Pons (tissue), 1 donor: ENCODE data around the gene FIBP.

Experiments
- DNase-seq: peaks from one replicate; pipeline ENCODE4 v3.0.0-alpha.2; 2016; ENCODE audit warnings: low spot score

The FIBP gene

DNA sequence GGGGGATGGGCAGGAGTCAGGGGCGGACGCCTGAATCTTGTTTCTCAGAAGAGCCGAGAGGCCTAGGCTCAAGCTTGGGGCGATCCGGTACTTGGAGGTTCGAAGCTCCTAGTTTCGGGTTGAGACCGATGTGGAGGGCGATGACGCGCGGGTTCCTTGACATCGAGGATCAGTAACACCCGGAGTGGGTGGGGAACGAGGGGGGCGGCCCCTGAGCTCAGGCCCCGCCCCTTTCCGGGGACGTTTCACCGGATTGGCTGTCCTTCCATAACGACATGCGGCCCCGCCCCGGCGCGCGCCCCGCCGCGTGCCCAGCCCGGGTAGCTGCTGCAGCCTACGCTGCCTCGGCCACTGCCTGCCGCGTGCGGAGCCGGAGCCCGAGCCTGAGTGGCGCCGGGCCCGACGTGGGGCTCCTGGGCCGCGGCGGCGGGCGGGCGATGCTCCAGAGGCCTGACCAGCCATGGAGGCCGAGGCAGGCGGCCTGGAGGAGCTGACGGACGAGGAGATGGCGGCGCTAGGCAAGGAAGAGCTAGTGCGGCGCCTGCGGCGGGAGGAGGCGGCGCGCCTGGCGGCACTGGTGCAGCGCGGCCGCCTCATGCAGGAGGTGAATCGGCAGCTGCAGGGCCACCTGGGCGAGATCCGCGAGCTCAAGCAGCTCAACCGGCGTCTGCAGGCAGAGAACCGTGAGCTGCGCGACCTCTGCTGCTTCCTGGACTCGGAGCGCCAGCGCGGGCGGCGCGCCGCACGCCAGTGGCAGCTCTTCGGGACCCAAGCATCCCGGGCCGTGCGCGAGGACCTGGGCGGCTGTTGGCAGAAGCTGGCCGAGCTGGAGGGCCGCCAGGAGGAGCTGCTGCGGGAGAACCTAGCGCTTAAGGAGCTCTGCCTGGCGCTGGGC is 2.3 kb upstream of the FIBP start, which contains the start of gene CCDC85B:
Gene CCDC85B, plus strand, starts transcription at position 350 of the 895 bp plus-strand sequence. Its CDS starts 111 bp downstream, at position 461.
- DNase-seq: peak; percentile 98

DNA sequence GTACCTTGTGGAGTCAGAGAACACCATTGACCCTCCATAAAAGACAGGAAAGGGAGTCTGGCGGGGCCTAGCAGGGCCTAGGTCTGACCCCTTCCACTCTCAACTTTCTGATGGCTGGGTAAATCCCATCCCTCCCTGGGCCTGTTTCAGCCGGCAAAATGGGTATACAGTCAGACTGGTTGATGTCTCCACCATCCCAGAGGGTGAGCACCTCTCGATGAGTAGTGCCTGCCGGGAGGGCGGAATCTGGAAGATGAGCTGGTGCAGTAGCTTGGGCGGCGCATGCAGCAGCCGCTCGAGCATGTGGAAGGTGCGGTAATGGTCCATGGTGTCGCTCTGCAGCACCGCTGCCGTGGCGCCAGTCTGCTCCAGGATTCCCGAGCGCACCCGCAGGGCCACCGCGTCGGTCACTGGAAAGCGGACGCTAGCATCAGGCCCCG is 528 bp downstream of the FIBP start:
- DNase-seq: no peak

DNA sequence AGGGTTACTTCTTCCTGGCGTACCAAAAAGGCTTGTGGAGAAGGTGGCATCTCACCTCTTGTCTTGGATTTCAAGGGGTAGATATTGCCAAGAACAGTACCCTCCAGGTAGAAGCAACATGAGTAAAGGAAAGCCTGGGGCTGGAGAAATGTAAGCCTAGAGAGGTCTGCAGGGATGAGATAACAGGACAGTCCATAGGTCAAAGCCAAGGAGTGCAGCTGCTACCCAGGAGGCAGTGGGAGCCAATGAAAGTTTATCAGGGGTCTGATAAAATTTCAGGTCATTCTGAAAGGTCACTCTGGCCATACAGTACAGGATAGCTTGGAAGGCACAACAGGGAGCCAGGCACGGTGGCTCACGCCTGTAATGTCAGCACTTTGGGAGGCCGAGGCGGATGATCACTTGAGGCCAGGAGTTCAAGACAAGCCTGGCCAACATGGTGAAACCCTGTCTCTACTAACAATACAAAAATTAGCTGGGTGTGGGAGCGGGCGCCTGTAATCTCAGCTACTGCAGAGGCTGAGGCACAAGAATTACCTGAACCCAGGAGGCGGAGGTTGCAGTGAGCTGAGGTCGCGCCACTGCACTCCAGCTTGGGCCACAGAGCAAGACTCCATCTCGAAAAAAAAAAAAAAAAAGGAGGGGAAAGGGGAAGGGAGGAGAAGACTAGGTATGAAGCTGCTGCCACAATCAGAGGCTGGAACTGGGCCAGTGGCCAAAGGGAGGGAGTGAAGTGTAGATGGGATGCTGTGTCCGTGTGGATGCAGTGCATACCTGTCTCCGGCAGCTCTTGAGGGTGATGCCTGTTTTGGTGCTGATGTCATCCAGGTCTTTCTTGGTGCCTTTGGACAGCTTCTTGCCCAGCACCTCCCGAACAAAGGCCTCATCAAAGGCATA is 1.2 kb downstream of the FIBP start:
- DNase-seq: no peak

DNA sequence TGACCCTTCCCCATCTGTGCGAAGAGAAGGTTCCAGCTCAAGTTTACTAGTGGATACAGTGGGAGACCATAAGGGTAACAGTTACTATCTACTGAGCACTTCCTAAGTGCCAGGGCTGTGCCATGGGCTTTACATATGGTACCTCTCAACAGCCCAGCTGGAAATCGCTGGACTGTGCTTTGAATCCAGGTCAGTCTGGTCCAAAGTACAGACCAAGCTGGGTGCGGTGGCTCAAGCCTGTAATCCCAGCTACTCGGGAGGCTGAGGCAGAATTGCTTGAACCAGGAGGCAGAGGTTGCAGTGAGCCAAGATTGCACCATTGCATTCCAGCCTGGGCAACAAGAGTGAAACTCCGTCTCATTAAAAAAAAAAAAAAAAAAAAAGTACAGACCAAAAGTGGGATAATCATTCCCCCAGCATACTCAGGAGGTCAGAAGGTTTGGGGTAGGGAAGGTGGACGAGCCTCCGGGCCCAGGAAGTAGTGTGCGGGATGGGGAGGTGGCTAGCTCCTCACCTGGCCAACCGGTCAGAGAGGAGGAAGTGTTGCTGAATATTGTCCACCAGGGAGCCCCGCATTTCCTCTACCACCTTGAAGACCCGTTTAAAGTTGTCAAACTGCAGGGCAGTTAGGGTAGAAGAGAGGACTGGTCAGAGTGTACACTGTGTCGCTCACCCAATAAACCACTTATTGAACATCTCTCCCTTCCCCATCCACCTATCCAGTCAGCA is 2.3 kb downstream of the FIBP start:
- no peak for DNase-seq

DNA sequence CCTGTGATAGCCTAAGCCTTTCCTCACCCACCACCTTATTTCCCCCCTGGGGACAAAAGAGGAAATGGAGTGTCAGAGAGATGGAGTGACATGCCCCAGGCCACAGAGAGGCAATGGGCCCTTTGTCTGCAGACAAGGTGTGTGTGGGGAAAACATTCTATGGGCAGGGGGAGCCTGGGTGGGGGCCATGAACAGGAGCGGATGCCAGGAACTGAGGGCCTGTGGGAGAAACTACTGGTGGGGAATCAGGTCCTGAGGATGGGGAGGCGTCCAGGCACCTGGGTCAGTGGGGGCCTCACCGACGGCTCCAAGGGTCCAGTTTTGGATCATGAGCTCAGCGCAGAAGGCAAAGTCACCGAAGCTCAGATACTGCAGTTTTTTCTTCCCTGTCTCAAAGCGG is 3.0 kb downstream of the FIBP start:
- DNase-seq: no peak

DNA sequence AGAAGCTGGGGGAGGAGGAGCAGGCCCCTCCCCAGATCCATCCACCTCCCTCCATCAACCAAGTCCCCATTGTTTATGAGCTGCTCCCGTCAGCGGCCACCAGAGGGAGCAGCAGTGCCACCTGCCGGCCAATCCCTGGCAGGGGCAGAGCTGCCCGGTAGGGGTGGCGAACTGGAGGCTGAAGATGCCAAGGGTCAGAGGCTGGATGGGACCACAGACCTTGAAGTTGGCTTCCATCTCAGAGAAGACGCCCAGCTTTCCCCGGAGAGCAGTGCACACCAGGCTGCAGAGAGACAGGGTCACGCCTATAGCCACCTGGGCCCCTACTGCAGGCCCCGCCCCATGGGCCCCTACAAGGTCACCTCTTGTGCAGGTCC is 3.6 kb downstream of the FIBP start:
- DNase-seq: peak; percentile 73

DNA sequence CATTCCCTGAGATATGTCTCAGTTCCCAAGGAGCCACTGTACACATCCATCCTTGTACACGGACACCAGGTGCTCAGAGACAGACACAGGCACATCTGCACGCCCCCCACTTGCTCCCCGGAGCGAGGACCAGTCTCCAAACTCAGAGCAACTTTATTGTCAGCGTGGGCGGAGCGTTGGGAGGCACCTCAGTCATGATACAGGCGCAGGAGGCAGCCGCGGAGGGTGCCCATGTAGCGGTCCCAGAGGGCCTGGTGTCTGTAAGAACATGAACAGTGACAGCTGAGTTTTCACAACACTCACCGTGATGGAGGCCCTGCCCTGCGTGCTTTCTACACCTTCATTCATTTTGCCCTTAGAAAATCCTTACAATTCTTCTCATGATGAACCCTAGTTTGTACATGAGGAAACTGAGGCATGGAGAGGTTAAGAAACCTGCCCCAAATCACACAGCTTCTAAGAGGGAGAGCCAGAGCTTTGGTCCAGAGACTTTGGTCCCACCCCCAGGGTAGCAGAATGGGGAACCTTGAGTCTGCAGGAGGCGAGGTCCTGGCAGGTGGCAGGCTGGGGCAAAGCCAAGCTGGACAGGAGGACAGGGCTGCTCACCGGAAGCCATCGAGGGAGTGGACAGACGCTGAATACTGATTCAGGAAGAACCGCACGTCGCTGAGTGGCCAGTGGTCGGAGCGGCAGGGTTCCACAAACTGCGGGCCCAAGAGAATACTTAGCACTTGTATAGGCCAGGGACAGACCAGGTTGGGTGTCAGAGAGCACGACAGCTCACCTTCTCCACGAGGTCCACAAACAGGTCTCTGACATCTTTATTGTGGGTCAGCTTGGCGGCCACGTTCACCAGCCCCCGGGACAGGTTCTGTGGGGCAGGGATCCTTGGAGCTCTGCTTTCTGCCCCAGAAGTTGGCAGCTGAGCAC is 4.2 kb downstream of the FIBP start:
- no peak for DNase-seq

DNA sequence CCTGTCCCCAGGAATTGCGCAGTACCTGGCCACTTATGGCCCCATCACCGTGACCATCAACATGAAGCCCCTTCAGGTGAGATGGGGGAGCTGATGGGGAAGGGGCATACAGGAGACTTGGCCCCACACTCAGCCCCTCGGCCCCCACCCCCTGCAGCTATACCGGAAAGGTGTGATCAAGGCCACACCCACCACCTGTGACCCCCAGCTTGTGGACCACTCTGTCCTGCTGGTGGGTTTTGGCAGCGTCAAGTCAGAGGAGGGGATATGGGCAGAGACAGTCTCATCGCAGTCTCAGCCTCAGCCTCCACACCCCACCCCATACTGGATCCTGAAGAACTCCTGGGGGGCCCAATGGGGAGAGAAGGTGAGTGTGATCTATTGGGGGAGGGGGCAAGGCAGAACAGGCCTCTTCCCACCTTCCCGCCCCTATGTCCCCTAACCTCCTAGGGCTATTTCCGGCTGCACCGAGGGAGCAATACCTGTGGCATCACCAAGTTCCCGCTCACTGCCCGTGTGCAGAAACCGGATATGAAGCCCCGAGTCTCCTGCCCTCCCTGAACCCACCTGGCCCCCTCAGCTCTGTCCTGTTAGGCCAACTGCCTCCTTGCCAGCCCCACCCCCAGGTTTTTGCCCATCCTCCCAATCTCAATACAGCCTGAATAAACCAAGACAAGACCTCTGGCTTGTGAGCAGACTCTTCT is 5.1 kb downstream of the FIBP start:
- no peak for DNase-seq

DNA sequence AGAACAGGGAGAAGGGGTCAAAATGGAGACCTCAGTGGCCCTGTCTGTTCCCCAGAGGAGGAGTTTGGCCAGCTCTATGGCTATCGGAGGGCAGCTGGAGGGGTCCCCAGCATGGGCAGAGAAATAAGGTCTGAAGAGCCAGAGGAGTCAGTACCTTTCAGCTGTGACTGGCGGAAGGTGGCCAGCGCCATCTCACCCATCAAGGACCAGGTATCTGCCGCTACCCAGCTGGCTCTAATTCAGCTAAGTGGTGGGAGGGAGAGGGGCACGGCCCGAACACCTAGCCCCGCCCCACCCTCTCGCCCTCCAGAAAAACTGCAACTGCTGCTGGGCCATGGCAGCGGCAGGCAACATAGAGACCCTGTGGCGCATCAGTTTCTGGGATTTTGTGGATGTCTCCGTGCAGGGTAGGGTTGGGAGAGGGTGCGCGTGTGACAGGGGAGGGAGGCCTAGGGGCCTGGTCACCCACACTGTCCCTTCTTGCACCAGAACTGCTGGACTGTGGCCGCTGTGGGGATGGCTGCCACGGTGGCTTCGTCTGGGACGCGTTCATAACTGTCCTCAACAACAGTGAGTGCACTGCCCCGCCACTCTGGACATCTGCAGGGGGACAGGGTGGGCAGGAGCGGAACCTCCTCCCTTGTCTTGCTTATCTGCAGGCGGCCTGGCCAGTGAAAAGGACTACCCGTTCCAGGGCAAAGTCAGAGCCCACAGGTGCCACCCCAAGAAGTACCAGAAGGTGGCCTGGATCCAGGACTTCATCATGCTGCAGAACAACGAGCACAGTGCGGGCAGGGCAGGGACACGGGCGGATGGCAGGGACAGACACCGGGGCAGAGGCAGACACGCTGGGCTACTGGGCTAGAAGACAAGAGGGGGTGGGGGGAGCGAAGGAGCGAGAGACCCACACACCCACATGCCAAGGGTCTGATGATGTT is 5.9 kb downstream of the FIBP start:
- no peak for DNase-seq

DNA sequence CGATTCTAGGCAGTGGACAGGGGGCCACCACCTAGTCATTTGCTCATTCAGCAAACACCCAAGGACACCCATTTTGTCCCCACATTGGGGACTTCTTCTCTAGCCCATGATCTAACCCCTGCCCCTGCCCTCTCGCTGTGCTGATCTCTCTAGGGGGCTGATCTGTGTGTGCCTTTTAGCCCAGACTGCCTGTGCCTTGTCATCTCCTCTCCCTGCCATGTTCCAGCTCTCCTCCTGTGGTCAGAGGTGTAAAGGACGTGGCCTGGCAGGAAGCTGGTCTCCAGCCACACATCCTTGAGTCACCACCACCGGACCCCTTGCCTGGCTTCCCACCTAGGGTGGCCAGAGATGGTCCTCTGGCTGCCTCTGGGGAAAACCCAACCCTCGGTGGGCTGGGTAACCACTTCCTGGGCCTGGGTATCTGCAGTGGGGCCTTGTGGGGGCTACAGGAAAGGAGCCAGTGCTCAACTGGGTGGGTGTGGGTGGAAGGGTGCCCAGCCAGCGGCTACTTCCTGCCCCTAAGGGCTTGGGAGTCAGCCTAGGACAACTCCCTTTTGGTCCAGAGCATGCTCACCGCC is 7.3 kb downstream of the FIBP start:
- no peak for DNase-seq

DNA sequence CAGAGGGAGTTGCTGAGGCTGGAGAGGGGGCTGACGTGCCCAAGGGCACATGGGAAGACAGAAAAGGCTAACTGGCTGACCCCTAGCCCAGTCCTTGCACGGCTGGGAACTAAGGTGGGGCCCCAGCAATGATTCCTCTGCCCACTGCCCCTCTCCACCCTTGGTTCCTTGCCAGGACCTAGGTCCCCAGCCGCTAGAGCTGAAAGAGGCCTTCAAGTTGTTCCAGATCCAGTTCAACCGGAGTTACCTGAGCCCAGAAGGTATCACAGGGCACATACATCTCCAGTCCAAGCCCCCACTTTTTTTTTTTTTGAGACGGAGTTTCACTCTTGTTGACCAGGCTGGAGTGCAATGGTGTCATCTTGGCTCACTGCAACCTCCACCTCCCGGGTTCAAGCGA is 8.2 kb downstream of the FIBP start:
- no peak for DNase-seq

DNA sequence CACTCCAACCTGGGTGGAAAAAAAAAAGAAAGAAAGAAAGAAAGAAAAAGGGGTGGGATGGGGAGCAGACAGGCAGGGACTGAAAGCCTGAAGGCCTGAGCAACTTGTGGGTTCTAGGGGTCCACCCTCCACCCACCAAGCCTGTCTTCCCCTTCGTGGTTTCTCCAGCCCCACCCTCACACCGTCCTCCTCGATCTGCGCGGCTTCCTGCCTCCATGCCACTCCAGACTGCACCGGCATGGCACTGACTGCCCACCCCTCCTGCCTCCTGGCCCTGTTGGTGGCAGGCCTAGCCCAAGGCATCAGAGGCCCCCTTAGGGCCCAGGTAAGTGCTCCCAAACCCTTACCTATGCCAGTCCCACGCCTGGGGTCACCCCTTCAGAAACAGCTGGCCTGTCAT is 8.7 kb downstream of the FIBP start, which contains the start of gene CTSW:
Gene CTSW, plus strand, starts transcription at position 221 of the 400 bp plus-strand sequence. Its CDS starts 18 bp downstream, at position 239.
- DNase-seq: no peak

DNA sequence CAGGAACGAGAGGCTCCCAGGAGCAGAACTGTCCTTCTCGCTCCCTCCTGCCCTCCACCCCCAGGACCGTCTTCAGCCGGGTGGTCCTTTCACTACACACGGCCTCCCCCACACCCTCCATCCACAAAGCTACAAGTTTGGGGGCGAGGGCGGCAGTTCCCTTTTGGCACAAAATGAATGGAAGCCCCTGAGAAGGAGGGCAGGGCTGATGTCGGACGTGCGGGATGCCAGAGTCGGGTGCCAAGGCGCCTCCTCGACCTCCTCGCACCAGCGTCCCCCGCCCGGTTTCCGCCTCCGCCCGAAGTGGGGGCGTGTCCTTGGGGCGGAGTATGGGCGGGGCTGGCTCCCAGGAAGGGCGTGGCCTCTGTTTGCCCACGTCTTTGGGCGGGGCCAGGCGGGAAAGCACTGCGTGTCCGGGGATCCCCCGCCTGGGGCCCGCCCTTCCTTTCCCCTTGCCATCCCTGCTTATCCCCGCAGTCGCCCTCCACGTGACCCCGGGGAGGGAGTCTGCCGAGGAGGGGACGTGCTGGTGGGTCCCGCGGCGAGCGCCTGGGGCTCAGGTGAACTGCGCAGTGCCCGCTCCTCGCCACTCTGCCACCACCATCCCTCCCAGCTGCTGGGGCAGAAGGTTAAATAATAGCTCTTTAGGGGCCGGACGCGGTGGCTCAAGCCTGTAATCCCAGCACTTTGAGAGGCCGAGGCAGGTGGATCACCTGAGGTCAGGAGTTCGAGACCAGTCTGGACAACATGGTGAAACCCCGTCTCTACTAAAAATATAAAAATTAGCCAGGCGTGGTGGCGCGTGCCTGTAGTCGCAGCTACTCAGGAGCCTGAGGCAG is 14.7 kb downstream of the FIBP start:
- DNase-seq: peak; percentile 86

DNA sequence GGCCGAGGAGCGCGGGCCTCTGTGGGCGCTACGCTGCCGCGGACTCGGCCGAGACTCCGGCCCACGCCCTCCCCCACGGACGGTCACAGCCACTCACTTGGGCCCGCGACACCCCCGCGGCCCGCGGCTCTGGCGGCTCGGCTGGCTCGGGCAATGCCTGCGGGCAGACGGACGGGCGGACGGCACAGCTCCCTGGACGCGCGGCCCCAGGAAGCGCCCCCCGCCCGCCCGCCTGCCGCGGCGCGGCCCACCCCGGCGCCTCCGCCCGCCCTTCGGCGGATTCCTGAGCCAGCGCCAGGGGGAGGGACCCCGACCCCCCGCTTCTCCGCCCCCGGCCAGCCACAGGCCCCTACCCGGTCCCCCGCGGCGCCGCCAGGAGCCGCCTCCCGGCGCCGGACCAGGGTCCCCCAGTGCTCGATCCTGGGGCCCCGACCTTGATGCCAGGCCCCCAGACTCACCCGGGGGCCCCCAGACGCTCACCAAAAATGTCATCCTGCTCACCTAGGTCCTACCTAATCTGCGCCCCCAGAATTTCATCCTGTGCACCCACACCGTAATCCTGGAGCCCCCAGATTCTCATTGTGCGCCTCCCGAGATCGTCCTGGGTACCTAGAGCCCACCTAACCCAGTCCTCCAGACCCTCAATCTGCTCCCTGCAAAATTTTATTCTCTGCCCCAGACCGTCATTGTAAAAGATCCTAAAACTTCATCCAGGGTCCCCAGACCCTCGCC is 15.5 kb downstream of the FIBP start, which contains the start of gene EFEMP2:
Gene EFEMP2, minus strand, starts transcription at position 215 of the 732 bp plus-strand sequence. CDS start 446 bp downstream, outside the sequence.
- DNase-seq: no peak

DNA sequence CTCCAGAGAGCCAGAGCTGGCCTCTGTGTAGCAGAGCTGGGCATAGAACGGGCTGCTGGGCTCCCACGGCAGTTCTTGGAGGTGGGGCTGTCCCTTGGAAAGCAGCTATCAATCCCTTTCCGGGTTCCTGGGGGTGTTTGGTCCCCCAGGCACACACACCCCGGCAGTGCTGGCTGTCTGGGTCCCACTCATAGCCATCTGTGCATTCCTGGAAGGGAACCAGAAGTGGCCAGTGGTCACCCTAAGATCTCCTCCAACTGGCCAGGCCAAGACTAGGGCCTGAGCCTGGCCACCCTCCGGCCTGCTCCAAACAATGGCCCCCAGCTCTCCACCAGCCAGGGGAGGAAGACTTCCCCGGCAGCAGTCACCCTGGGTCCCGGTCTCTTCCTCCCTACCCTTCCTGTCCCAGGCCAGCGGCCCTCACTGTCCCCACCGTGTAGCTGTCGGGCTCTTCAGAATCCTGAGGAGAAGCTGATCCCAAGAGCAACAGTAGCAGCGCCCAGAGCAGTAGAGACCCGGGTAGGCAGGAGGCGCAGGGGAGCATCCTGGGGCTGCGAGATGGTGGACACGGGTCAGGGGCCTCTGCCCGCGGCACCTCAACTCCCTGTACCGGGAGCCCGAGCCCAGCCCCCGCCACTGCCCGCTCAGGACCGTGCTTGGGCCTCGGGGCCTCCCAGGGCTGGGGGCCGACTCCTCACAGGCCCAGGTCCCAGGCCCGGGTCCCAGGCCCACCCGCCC is 16.3 kb downstream of the FIBP start:
- DNase-seq: no peak
